ENCODE measurements around the gene TMEM87B. TPM values are rescaled to one million over a fixed set of nuclear protein-coding genes. Genes with fewer than 3 reads are reported as not detected.

Gene TMEM87B
- total and polyA plus RNA-seq, 7 experiments from 2014 or later = 7.3 to 26.9 (median 15.4) TPM

GRCh38 chr2:112121682-112122254 is 66.7 kb downstream of the TMEM87B start:
- ATAC-seq (no peak), DNase-seq (peak in 7 of 9 donors; percentile 33 to 68 (median 56))
- ChIA-PET CTCF (interaction anchor here (0.7 to 2.0 kb wide), 14 partner anchors 9 to 314 kb away, joined by 3 to 9 read pairs (median 3); partner anchors contain the start of gene ZC3H8), POLR2A (interaction anchor here (0.7 to 1.9 kb wide), 7 partner anchors 9 to 153 kb away, joined by 3 to 10 read pairs (median 3); partner anchors contain the start of gene ZC3H8)
- Histone ChIP-seq H3K36me3 (ENCODE audit: control insufficient read depth in 2 of 3, insufficient read depth in 3 of 3, low read length in 3 of 3) (peaks cover 0 to 10% (median 9%) of the 10 kb centered on the region in 3 experiments), H3K27ac (ENCODE audit: low read depth, low read length) (no peak overlapping the region), H3K4me1 (ENCODE audit: control insufficient read depth in 2 of 2, insufficient read depth in 2 of 2, low read length in 2 of 2) (no peaks in the 10 kb centered on the region), H3K9me3 (ENCODE audit: control insufficient read depth in 2 of 3, low read length in 3 of 3) (no peaks in the 10 kb centered on the region), H3K27me3 (ENCODE audit: control insufficient read depth in 2 of 2, insufficient read depth in 2 of 2, low read length in 2 of 2) (no peaks in the 10 kb centered on the region), H3K4me3 (ENCODE audit: low read length) (no peak overlapping the region)
- Mint-ChIP-seq H3K4me3 (no peak overlapping the region), H3K36me3 (peaks cover 0 to 18% (median 15%) of the 10 kb centered on the region in 5 donors), H3K27ac (peak overlapping the region in 3 of 9 donors; percentile 40 to 62 (median 47)), H3K9me3 (peaks cover 0 to 8% (median 0%) of the 10 kb centered on the region in 11 donors), H3K4me1 (peaks cover 0 to 8% (median 0%) of the 10 kb centered on the region in 7 donors), H3K27me3 (no peaks in the 10 kb centered on the region)
- intact Hi-C loops (cut with micrococcal nuclease) = loop anchor here (1.0 to 10.0 kb wide), 10 partner anchors 46 to 463 kb away; partner anchors contain the start of genes CHCHD5 (in 2 of the 2) and ZC3H6 (in 1 of the 2)

GRCh38 chr2:112129060-112129459 is 74.0 kb downstream of the TMEM87B start:
- Mint-ChIP-seq H3K4me3 (no peak overlapping the region), H3K9me3 (peaks cover 0 to 29% (median 15%) of the 10 kb centered on the region in 11 donors), H3K4me1 (peaks cover 6 to 12% (median 11%) of the 10 kb centered on the region in 7 donors), H3K36me3 (peaks cover 0 to 22% (median 19%) of the 10 kb centered on the region in 5 donors), H3K27me3 (no peaks in the 10 kb centered on the region), H3K27ac (no peak overlapping the region)
- no peak for ATAC-seq
- Histone ChIP-seq H3K4me3 (ENCODE audit: low read length) (no peak overlapping the region), H3K27ac (ENCODE audit: low read depth, low read length) (no peak overlapping the region), H3K9me3 (ENCODE audit: control insufficient read depth in 2 of 3, low read length in 3 of 3) (no peaks in the 10 kb centered on the region), H3K36me3 (ENCODE audit: control insufficient read depth in 2 of 3, insufficient read depth in 3 of 3, low read length in 3 of 3) (no peaks in the 10 kb centered on the region), H3K4me1 (ENCODE audit: control insufficient read depth in 2 of 2, insufficient read depth in 2 of 2, low read length in 2 of 2) (no peaks in the 10 kb centered on the region), H3K27me3 (ENCODE audit: control insufficient read depth in 2 of 2, insufficient read depth in 2 of 2, low read length in 2 of 2) (no peaks in the 10 kb centered on the region)
- intact Hi-C loops (cut with micrococcal nuclease) = loop anchor here (5.0 to 10.0 kb wide), 4 partner anchors 53 to 456 kb away; partner anchors contain the start of gene CHCHD5 (in 1 of the 2)
- no peak for DNase-seq
- ChIA-PET CTCF (no interaction called here), POLR2A (no interaction called here)

GRCh38 chr2:112133344-112133743 is 78.3 kb downstream of the TMEM87B start:
- ChIA-PET CTCF (interaction anchor here (1.4 kb wide), 1 partner anchor 12 kb away, joined by 3 read pairs; no protein-coding TSS in a partner anchor), POLR2A (interaction anchor here (1.0 kb wide), 1 partner anchor 22 kb away, joined by 3 read pairs; no protein-coding TSS in a partner anchor)
- peaks cover 12 to 23% (median 20%) of the 10 kb centered on the region in 7 donors for H3K4me1 Mint-ChIP-seq
- H3K4me3 Mint-ChIP-seq = no peak overlapping the region
- H3K27ac Mint-ChIP-seq = no peak overlapping the region
- peaks cover 0 to 15% (median 8%) of the 10 kb centered on the region in 5 donors for H3K36me3 Mint-ChIP-seq
- H3K4me3 ChIP-seq (ENCODE audit: low read length) = no peak overlapping the region
- no peaks in the 10 kb centered on the region for H3K9me3 ChIP-seq (ENCODE audit: control insufficient read depth in 2 of 3, low read length in 3 of 3)
- DNase-seq = no peak
- H3K27me3 Mint-ChIP-seq = peaks cover 12 to 22% (median 16%) of the 10 kb centered on the region in 5 donors
- no peaks in the 10 kb centered on the region for H3K4me1 ChIP-seq (ENCODE audit: control insufficient read depth in 2 of 2, insufficient read depth in 2 of 2, low read length in 2 of 2)
- peaks cover 0 to 16% (median 8%) of the 10 kb centered on the region in 11 donors for H3K9me3 Mint-ChIP-seq
- no peaks in the 10 kb centered on the region for H3K36me3 ChIP-seq (ENCODE audit: control insufficient read depth in 2 of 3, insufficient read depth in 3 of 3, low read length in 3 of 3)
- intact Hi-C loops (cut with micrococcal nuclease) = no loop called here
- no peaks in the 10 kb centered on the region for H3K27me3 ChIP-seq (ENCODE audit: control insufficient read depth in 2 of 2, insufficient read depth in 2 of 2, low read length in 2 of 2)
- no peak overlapping the region for H3K27ac ChIP-seq (ENCODE audit: low read depth, low read length)
- no peak for ATAC-seq

GRCh38 chr2:112134120-112134519 is 79.1 kb downstream of the TMEM87B start:
- Mint-ChIP-seq H3K4me1 (peaks cover 14 to 23% (median 20%) of the 10 kb centered on the region in 7 donors), H3K9me3 (peaks cover 0 to 12% (median 6%) of the 10 kb centered on the region in 11 donors), H3K27ac (no peak overlapping the region), H3K36me3 (peaks cover 0 to 15% (median 7%) of the 10 kb centered on the region in 5 donors), H3K4me3 (no peak overlapping the region), H3K27me3 (peaks cover 12 to 25% (median 16%) of the 10 kb centered on the region in 5 donors)
- Histone ChIP-seq H3K4me3 (ENCODE audit: low read length) (no peak overlapping the region), H3K36me3 (ENCODE audit: control insufficient read depth in 2 of 3, insufficient read depth in 3 of 3, low read length in 3 of 3) (no peaks in the 10 kb centered on the region), H3K27ac (ENCODE audit: low read depth, low read length) (no peak overlapping the region), H3K9me3 (ENCODE audit: control insufficient read depth in 2 of 3, low read length in 3 of 3) (no peaks in the 10 kb centered on the region), H3K27me3 (ENCODE audit: control insufficient read depth in 2 of 2, insufficient read depth in 2 of 2, low read length in 2 of 2) (no peaks in the 10 kb centered on the region), H3K4me1 (ENCODE audit: control insufficient read depth in 2 of 2, insufficient read depth in 2 of 2, low read length in 2 of 2) (no peaks in the 10 kb centered on the region)
- ChIA-PET CTCF (interaction anchor here (1.4 kb wide), 1 partner anchor 13 kb away, joined by 3 read pairs; no protein-coding TSS in a partner anchor), POLR2A (no interaction called here)
- intact Hi-C loops (cut with micrococcal nuclease) = no loop called here
- DNase-seq = no peak
- no peak for ATAC-seq

- Histone ChIP-seq H3K27ac (ENCODE audit: low read depth, low read length) (no peak overlapping the region), H3K4me1 (ENCODE audit: control insufficient read depth in 2 of 2, insufficient read depth in 2 of 2, low read length in 2 of 2) (no peaks in the 10 kb centered on the region), H3K4me3 (ENCODE audit: low read length) (no peak overlapping the region), H3K27me3 (ENCODE audit: control insufficient read depth in 2 of 2, insufficient read depth in 2 of 2, low read length in 2 of 2) (no peaks in the 10 kb centered on the region), H3K36me3 (ENCODE audit: control insufficient read depth in 2 of 3, insufficient read depth in 3 of 3, low read length in 3 of 3) (no peaks in the 10 kb centered on the region), H3K9me3 (ENCODE audit: control insufficient read depth in 2 of 3, low read length in 3 of 3) (no peaks in the 10 kb centered on the region)
- peaks cover 14 to 29% (median 20%) of the 10 kb centered on the region in 7 donors for H3K4me1 Mint-ChIP-seq
- peaks cover 0 to 10% (median 7%) of the 10 kb centered on the region in 5 donors for H3K36me3 Mint-ChIP-seq
- intact Hi-C loops (cut with micrococcal nuclease) = loop anchor here in 1 of 2 donors (2.0 to 5.0 kb wide), 2 partner anchors 19 to 51 kb away; no protein-coding TSS in a partner anchor
- DNase-seq = no peak
- ChIA-PET POLR2A (no interaction called here), CTCF (no interaction called here)
- ATAC-seq = no peak
- H3K9me3 Mint-ChIP-seq = peaks cover 0 to 12% (median 6%) of the 10 kb centered on the region in 11 donors
- peak overlapping the region in 2 of 10 donors; percentile 16 to 21 for H3K4me3 Mint-ChIP-seq
- peak overlapping the region in 2 of 9 donors; percentile 22 to 42 for H3K27ac Mint-ChIP-seq
- peaks cover 12 to 34% (median 23%) of the 10 kb centered on the region in 5 donors for H3K27me3 Mint-ChIP-seq
Observed at GRCh38 chr2:112136096-112136495, 81.0 kb downstream of the TMEM87B start.

- ChIA-PET POLR2A (interaction anchor here (0.6 to 1.8 kb wide), 4 partner anchors 11 to 169 kb away, joined by 3 to 7 read pairs (median 4); no protein-coding TSS in a partner anchor), CTCF (interaction anchor here (0.6 kb wide), 1 partner anchor 18 kb away, joined by 3 read pairs; no protein-coding TSS in a partner anchor)
- Mint-ChIP-seq H3K36me3 (peaks cover 0 to 7% (median 6%) of the 10 kb centered on the region in 5 donors), H3K4me3 (peak overlapping the region; percentile 64 to 89 (median 82)), H3K27ac (peak overlapping the region in 8 of 9 donors; percentile 21 to 82 (median 57)), H3K9me3 (peaks cover 0 to 8% (median 4%) of the 10 kb centered on the region in 11 donors), H3K4me1 (peaks cover 10 to 20% (median 12%) of the 10 kb centered on the region in 7 donors), H3K27me3 (peaks cover 12 to 34% (median 23%) of the 10 kb centered on the region in 5 donors)
- Histone ChIP-seq H3K4me3 (ENCODE audit: low read length) (peak overlapping the region; percentile 63), H3K27ac (ENCODE audit: low read depth, low read length) (no peak overlapping the region), H3K36me3 (ENCODE audit: control insufficient read depth in 2 of 3, insufficient read depth in 3 of 3, low read length in 3 of 3) (no peaks in the 10 kb centered on the region), H3K9me3 (ENCODE audit: control insufficient read depth in 2 of 3, low read length in 3 of 3) (no peaks in the 10 kb centered on the region), H3K4me1 (ENCODE audit: control insufficient read depth in 2 of 2, insufficient read depth in 2 of 2, low read length in 2 of 2) (no peaks in the 10 kb centered on the region), H3K27me3 (ENCODE audit: control insufficient read depth in 2 of 2, insufficient read depth in 2 of 2, low read length in 2 of 2) (no peaks in the 10 kb centered on the region)
- intact Hi-C loops (cut with micrococcal nuclease) = loop anchor here in 1 of 2 donors (2.0 to 5.0 kb wide), 2 partner anchors 17 to 50 kb away; no protein-coding TSS in a partner anchor
- peak; percentile 74 for ATAC-seq
- peak in 5 of 9 donors; percentile 6 to 25 (median 11) for DNase-seq
Observed at GRCh38 chr2:112137516-112138158, 82.6 kb downstream of the TMEM87B start.
